Heart right ventricle (tissue), 16 donors: Measurements from ENCODE around the gene BORCS5. TPM values are rescaled to one million over a fixed set of nuclear protein-coding genes. Genes with fewer than 3 reads are reported as not detected.
A peak's percentile ranks its signal among the peaks of the same experiment; 100 is the strongest.

Experiments
- ATAC-seq, 8 donors: fragments of 200-7000 bp; cut with Tn5 transposase; one replicate each; pipeline ENCODE4 v1.9.1; 2020; ENCODE audit warnings: mild to moderate bottlenecking in 8 of 8, moderate library complexity in 8 of 8, moderate number of reproducible peaks in 1 of 8
- DNase-seq, 2 donors: peaks; one replicate each; pipeline ENCODE4 v3.0.0-alpha.2; 2020
- H3K27ac ChIP-seq, 10 donors: fragments of 200-600 bp; sonication (generic) in 2 of 10; one replicate each; pipeline versions ENCODE4 v1.5.0 to v1.8.0; 2020 to 2022; ENCODE audit warnings: mild to moderate bottlenecking in 3 of 10
- H3K27me3 ChIP-seq, 7 donors: fragments of 200-600 bp; one replicate each; pipeline ENCODE4 v1.8.0; 2021 to 2022; ENCODE audit warnings: mild to moderate bottlenecking in 2 of 7
- H3K36me3 ChIP-seq, 9 donors: fragments of 200-600 bp; sonication (generic) in 1 of 9; one replicate each; pipeline versions ENCODE4 v1.5.0 to v1.8.0; 2020 to 2022; ENCODE audit warnings: mild to moderate bottlenecking in 2 of 9
- H3K4me1 ChIP-seq, 9 donors: fragments of 200-600 bp; sonication (generic) in 1 of 9; one replicate each; pipeline versions ENCODE4 v1.5.0 to v1.8.0; 2020 to 2022; ENCODE audit warnings: mild to moderate bottlenecking in 4 of 9
- H3K4me3 ChIP-seq, 10 donors: fragments of 200-600 bp; sonication (generic) in 2 of 10; one replicate each; pipeline versions ENCODE4 v1.5.0 to v1.8.0; 2020 to 2022; ENCODE audit warnings: mild to moderate bottlenecking in 7 of 10, moderate library complexity in 2 of 10
- H3K9me3 ChIP-seq, 11 donors: fragments of 200-600 bp in 10 of 11; sonication (generic) in 2 of 11; one replicate each; pipeline versions ENCODE4 v1.5.0 to v1.8.0; 2013 to 2022; ENCODE audit warnings: mild to moderate bottlenecking in 2 of 11, control low read depth in 1 of 11, moderate library complexity in 1 of 11
- CTCF ChIP-seq, 9 donors: fragments of 200-600 bp; sonication (generic) in 2 of 9; IDR thresholded peaks; one replicate each; pipeline versions ENCODE4 v1.5.0 to v1.8.0; 2021 to 2022; ENCODE audit warnings: antibody characterized with exemption in 9 of 9, mild to moderate bottlenecking in 5 of 9, moderate library complexity in 1 of 9
- WGBS, 2 donors: extraction: QIAGEN DNeasy Blood & Tissue Kit; methylation state at CpG; one replicate each; pipeline ENCODE4 v1.1.7; 2013; ENCODE audit warnings: inconsistent platforms in 1 of 2; 5-methylcytosine and 5-hydroxymethylcytosine counted together
- intact Hi-C, 10 donors: fragments of 100-400 bp; cut with DNase I; formaldehyde crosslinking; loops; one replicate each; pipeline versions ENCODE4 v1.11.1 to v1.14.2; 2022
- polyA plus RNA-seq, 2 donors: library from polyadenylated mRNA; stranded (reverse); fragments of 200-250 nt; gene quantifications; one replicate each; pipeline ENCODE4 v1.2.3, GENCODE V29; 2013
- total RNA-seq, 10 donors: library from RNA; stranded (reverse); fragmentation: NEBNext Ultra II Directional in 3 of 10; extraction: Animal tissue kit (Norgen Biotek cat#: 25700) in 3 of 10; gene quantifications; one replicate each; pipeline versions ENCODE4 v1.2.1 to v1.2.4, GENCODE V29; 2021 to 2023
- donor health status: Arrhythmogenic right ventricular cardiomyopathy.
- donor health status: ischemic (EF 13 %, LVEDD 7.1; RV severe dilation, severe dysfunction).
- donor health status: healthy with polysubstance abuse.
- donor health status: DM: no; HTN: yes; CAD: no.
- donor health status: DM: no; HTN: no; CAD: no.
- donor health status: ischemic (EF 25% LVEDD 6.9; RV normal size, moderate dysfunction).
- donor health status: ischemic (EF 25% LVEDD 5.7; RV mildly dilated, moderate dysfunction).
- donor health status: healthy.
- donor health status: DM: yes; HTN: yes; CAD: no.
- donor health status: Ischemic cardiomyopathy.
- donor health status: ischemic (EF 35%, LVEDD 5.7; RV mildly dilated, moderate dysfunction).
- donor health status: nonischemic (EF 11% LVEDD 7.7; RV severe dilation, severe dysfunction).
- donor health status: DM: yes; HTN: yes; CAD: no.
- donor health status: PGD.
- donor health status: ischemic (EF 29% LVEDD 5.4; RV normal size, mild dysfunction).
- donor health status: nonischemic (EF 23%, LVEDD 6.1; RV moderate dilation, normal function).

BORCS5 gene
- total and polyA plus RNA-seq, 12 donors, result 2.5 to 15.4 (median 11.5) TPM

- peaks cover 0 to 70% (median 7%) of the 10 kb centered on the region in 9 donors for H3K36me3 ChIP-seq
- no peak overlapping the region for H3K27ac ChIP-seq
- no peaks in the 10 kb centered on the region for H3K9me3 ChIP-seq
- no peak for TF ChIP-seq CTCF (IDR thresholded peaks at IDR 0.05)
- no peak overlapping the region for H3K4me3 ChIP-seq
- WGBS, 2 donors, result 95 to 97% methylated on average over 4 of the region's 4 CpGs
- no peaks in the 10 kb centered on the region for H3K27me3 ChIP-seq
- ATAC-seq, result no peak
- H3K4me1 ChIP-seq, result peaks cover 0 to 11% (median 0%) of the 10 kb centered on the region in 9 donors
- intact Hi-C loops, result no loop called here
- DNase-seq, result no peak
These were observed 10.7 kb downstream of the BORCS5 start for GRCh38 chr12:12367482-12367998.

GRCh38 chr12:12372946-12373722, 16.3 kb downstream of the BORCS5 start:
- Histone ChIP-seq H3K4me3 (no peak overlapping the region), H3K4me1 (peaks cover 0 to 9% (median 0%) of the 10 kb centered on the region in 9 donors), H3K27me3 (no peaks in the 10 kb centered on the region), H3K27ac (no peak overlapping the region), H3K36me3 (peaks cover 0 to 42% (median 0%) of the 10 kb centered on the region in 9 donors), H3K9me3 (no peaks in the 10 kb centered on the region)
- ATAC-seq, result no peak
- TF ChIP-seq CTCF (IDR thresholded peaks at IDR 0.05), result no peak
- no peak for DNase-seq
- WGBS, 2 donors, result 91 to 95% methylated on average over 4 of the region's 4 CpGs
- intact Hi-C loops, result loop anchor here in 4 of 10 donors (5.0 to 10.0 kb wide), 4 partner anchors 194 to 362 kb away; no protein-coding TSS in a partner anchor

- H3K27ac ChIP-seq, result peak overlapping the region in 1 of 10 donors; percentile 10
- intact Hi-C loops, result loop anchor here (1.0 to 10.0 kb wide), 13 partner anchors 185 to 358 kb away; partner anchors contain the start of genes DUSP16 (in 5 of the 10) and GPR19 (in 2 of the 10)
- ATAC-seq (peak in 7 of 8 donors; percentile 65 to 89 (median 80)), DNase-seq (no peak)
- H3K36me3 ChIP-seq, result peaks cover 0 to 23% (median 0%) of the 10 kb centered on the region in 9 donors
- 79 to 80% methylated on average over 12 of the region's 12 CpGs for WGBS, 2 donors
- H3K4me3 ChIP-seq, result no peak overlapping the region
- no peaks in the 10 kb centered on the region for H3K9me3 ChIP-seq
- TF ChIP-seq CTCF (IDR thresholded peaks at IDR 0.05), result peak; percentile 51 to 86 (median 75)
- peaks cover 0 to 35% (median 9%) of the 10 kb centered on the region in 9 donors for H3K4me1 ChIP-seq
- H3K27me3 ChIP-seq, result no peaks in the 10 kb centered on the region
These were observed 20.0 kb downstream of the BORCS5 start for GRCh38 chr12:12376646-12377448.

GRCh38 chr12:12378616-12379015, 21.7 kb downstream of the BORCS5 start:
- intact Hi-C loops, result loop anchor here (5.0 to 10.0 kb wide), 7 partner anchors 184 to 356 kb away; partner anchors contain the start of genes DUSP16 (in 2 of the 10) and GPR19 (in 2 of the 10)
- Histone ChIP-seq H3K4me3 (no peak overlapping the region), H3K27me3 (no peaks in the 10 kb centered on the region), H3K9me3 (no peaks in the 10 kb centered on the region), H3K36me3 (peaks cover 0 to 13% (median 0%) of the 10 kb centered on the region in 9 donors), H3K4me1 (peaks cover 0 to 35% (median 9%) of the 10 kb centered on the region in 9 donors), H3K27ac (peak overlapping the region in 1 of 10 donors; percentile 66)
- WGBS, 2 donors, result 90 to 95% methylated on average over 2 of the region's 2 CpGs
- DNase-seq (no peak), ATAC-seq (no peak)
- TF ChIP-seq CTCF (IDR thresholded peaks at IDR 0.05), result no peak
